Colonic mucosa (tissue), 4 donors: ENCODE data around the gene ACTR5. TPM values are rescaled to one million over a fixed set of nuclear protein-coding genes. Genes with fewer than 3 reads are reported as not detected.

Experiments used
- DNase-seq: peaks from one replicate; pipeline ENCODE4 v3.0.0-alpha.2; 2020
- H3K27ac ChIP-seq: fragments of 200-600 bp; one replicate; pipeline ENCODE4 v1.8.0; 2021
- H3K27me3 ChIP-seq: fragments of 200-600 bp; one replicate; pipeline ENCODE4 v1.8.0; 2021
- H3K36me3 ChIP-seq: fragments of 200-600 bp; one replicate; pipeline ENCODE4 v1.8.0; 2021
- H3K4me1 ChIP-seq: fragments of 200-600 bp; one replicate; pipeline ENCODE4 v1.8.0; 2021; ENCODE audit warnings: mild to moderate bottlenecking
- H3K4me3 ChIP-seq: fragments of 200-600 bp; one replicate; pipeline ENCODE4 v1.8.0; 2021
- H3K9ac ChIP-seq, 2 donors: one replicate each; pipeline ENCODE4 v1.7.0; 2013; ENCODE audit warnings: control low read depth in 2 of 2, low read depth in 2 of 2, low read length in 2 of 2
- H3K9me3 ChIP-seq: fragments of 200-600 bp; one replicate; pipeline ENCODE4 v1.8.0; 2021
- CTCF ChIP-seq: fragments of 200-600 bp; IDR thresholded peaks from one replicate; pipeline ENCODE4 v1.8.0; 2022; ENCODE audit warnings: antibody characterized with exemption, mild to moderate bottlenecking
- intact Hi-C: fragments of 100-400 bp; cut with DNase I; formaldehyde crosslinking; loops from one replicate; pipeline ENCODE4 v1.14.1; 2022
- total RNA-seq, 2 donors: library from RNA; stranded (reverse); fragmentation: NEBNext Ultra II Directional in 1 of 2; extraction: Animal tissue kit (Norgen Biotek cat#: 25700) in 1 of 2; gene quantifications; one replicate each; pipeline ENCODE4 v1.2.1, GENCODE V29; 2021
- donor health status: healthy.
- donor health status: DM: no; HTN: no; CAD: no.
- donor health status: DM: no; HTN: no; CAD: no.

The ACTR5 gene
- total RNA-seq, 2 donors from 2014 or later, result 4.6 to 8.3 TPM

GRCh38 chr20:38818113-38819065, 70.1 kb downstream of the ACTR5 start:
- no peak for TF ChIP-seq CTCF
- H3K27ac ChIP-seq, result no peak overlapping the region

More at GRCh38 chr20:38818113-38819065, 70.1 kb downstream of the ACTR5 start:
- Histone ChIP-seq H3K4me3 (no peak overlapping the region), H3K36me3 (no peaks in the 10 kb centered on the region), H3K4me1 (no peaks in the 10 kb centered on the region), H3K27me3 (no peaks in the 10 kb centered on the region), H3K9ac (no peak overlapping the region), H3K9me3 (no peaks in the 10 kb centered on the region)
- DNase-seq, result no peak
- intact Hi-C loops, result no loop called here

Other genes starting within 250 kb of the ACTR5 start
- gene ADIG, start 167.3 kb upstream of the ACTR5 start, total RNA-seq, result not detected
- gene ARHGAP40, start 146.7 kb upstream of the ACTR5 start, total RNA-seq, result not detected
- not detected for gene SLC32A1, start 24.0 kb upstream of the ACTR5 start, total RNA-seq
- gene PPP1R16B, start 57.2 kb downstream of the ACTR5 start, total RNA-seq, result 1 to 10 TPM; 2.0 to 2.1 TPM
- gene FAM83D, start 178.0 kb downstream of the ACTR5 start, total RNA-seq, result 10 to 100 TPM; 25.5 to 32.6 TPM
- gene DHX35, start 213.9 kb downstream of the ACTR5 start, total RNA-seq, result 10 to 100 TPM; 16.3 to 16.9 TPM